HepG2 (cell line): ENCODE results near the gene SLC35B2. TPM values are rescaled to one million over a fixed set of nuclear protein-coding genes. Genes with fewer than 3 reads are reported as not detected.

Source experiments
- AGO2 ChIP-seq: fragments of 200-400 bp; formaldehyde crosslinking; optimal IDR thresholded peaks from 2 replicates; pipeline ENCODE3; 2017; ENCODE audit warnings: mild to moderate bottlenecking, low read depth, low read length, moderate library complexity
- CBX2 ChIP-seq, 2 experiments: fragments of 200-600 bp in 1 of 2; sonication (generic); formaldehyde crosslinking in 1 of 2; IDR thresholded peaks; 2 replicates each; pipeline versions ENCODE4 v1.7.0 to v1.8.1; 2018 to 2022; ENCODE audit warnings: low read depth in 2 of 2, low read length in 1 of 2, mild to moderate bottlenecking in 1 of 2, missing genetic modification reagents in 1 of 2
- CHD2 ChIP-seq: IDR thresholded peaks from 2 replicates; pipeline ENCODE4 v1.6.1; 2011; ENCODE audit warnings: low read depth, low read length, improper control_type of control experiment
- ELK4 ChIP-seq: sonication (generic); formaldehyde crosslinking; IDR thresholded peaks from 2 replicates; pipeline ENCODE4 v1.9.0; 2021; ENCODE audit warnings: missing genetic modification reagents, borderline replicate concordance
- GATAD1 ChIP-seq: IDR thresholded peaks from 2 replicates; pipeline ENCODE4 v1.6.1; 2016; ENCODE audit warnings: missing genetic modification reagents, missing compliant biosample characterization
- MATR3 ChIP-seq: sonication (generic); formaldehyde crosslinking; IDR thresholded peaks from 2 replicates; pipeline ENCODE4 v1.4.0; 2020; ENCODE audit warnings: missing genetic modification reagents
- MEF2D ChIP-seq: sonication (generic); formaldehyde crosslinking; IDR thresholded peaks from 2 replicates; pipeline ENCODE4 v1.5.1; 2020; ENCODE audit warnings: mild to moderate bottlenecking, missing genetic modification reagents
- NCOA5 ChIP-seq: sonication (generic); formaldehyde crosslinking; IDR thresholded peaks from 2 replicates; pipeline ENCODE4 v1.4.0; 2020; ENCODE audit warnings: missing genetic modification reagents
- PLSCR1 ChIP-seq: sonication (generic); formaldehyde crosslinking; IDR thresholded peaks from 2 replicates; pipeline ENCODE4 v1.5.0; 2020; ENCODE audit warnings: missing genetic modification reagents, mild to moderate bottlenecking, borderline replicate concordance
- PPARG ChIP-seq: conservative IDR thresholded peaks from 2 replicates; pipeline ENCODE4 v1.6.1; 2016; ENCODE audit warnings: missing biosample characterization, missing genetic modification reagents
- RFXAP ChIP-seq: sonication (generic); formaldehyde crosslinking; IDR thresholded peaks from 2 replicates; pipeline ENCODE4 v1.4.0; 2020; ENCODE audit warnings: missing genetic modification reagents, borderline replicate concordance
- SCMH1 ChIP-seq: sonication (generic); formaldehyde crosslinking; IDR thresholded peaks from 2 replicates; pipeline ENCODE4 v1.9.0; 2021; ENCODE audit warnings: missing genetic modification reagents, mild to moderate bottlenecking, borderline replicate concordance
- SMARCE1 ChIP-seq: fragments of 450-650 bp; IDR thresholded peaks from 2 replicates; pipeline ENCODE4 v1.6.1; 2017; ENCODE audit warnings: borderline replicate concordance
- SP140L ChIP-seq: sonication (generic); formaldehyde crosslinking; IDR thresholded peaks from 2 replicates; pipeline ENCODE4 v1.4.0; 2020; ENCODE audit warnings: missing genetic modification reagents, borderline replicate concordance
- SPEN ChIP-seq: sonication (generic); formaldehyde crosslinking; IDR thresholded peaks from 2 replicates; pipeline ENCODE4 v1.5.1; 2020; ENCODE audit warnings: low read depth, mild to moderate bottlenecking, missing genetic modification reagents
- SRSF9 ChIP-seq: fragments of 200-400 bp; formaldehyde crosslinking; IDR thresholded peaks from 2 replicates; pipeline ENCODE4 v1.6.1; 2018; ENCODE audit warnings: borderline replicate concordance, mild to moderate bottlenecking, low read depth, low read length; ENCODE audit not compliant: insufficient read depth, poor library complexity, severe bottlenecking
- TBL1XR1 ChIP-seq: fragments of 150-350 bp; IDR thresholded peaks from 2 replicates; pipeline ENCODE4 v1.6.1; 2014; ENCODE audit warnings: borderline replicate concordance, low read length; ENCODE audit not compliant: partially characterized antibody
- TIGD3 ChIP-seq: sonication (generic); formaldehyde crosslinking; IDR thresholded peaks from 2 replicates; pipeline ENCODE4 v1.5.1; 2020; ENCODE audit warnings: mild to moderate bottlenecking, missing genetic modification reagents, borderline replicate concordance
- ZBTB1 ChIP-seq: sonication (generic); formaldehyde crosslinking; IDR thresholded peaks from 2 replicates; pipeline ENCODE4 v1.4.0; 2020; ENCODE audit warnings: missing genetic modification reagents, borderline replicate concordance
- ZBTB14 ChIP-seq: sonication (generic); formaldehyde crosslinking; IDR thresholded peaks from 2 replicates; pipeline ENCODE4 v1.4.0; 2020; ENCODE audit warnings: missing genetic modification reagents
- ZFP37 ChIP-seq: sonication (generic); formaldehyde crosslinking; IDR thresholded peaks from 2 replicates; pipeline ENCODE4 v1.4.0; 2020; ENCODE audit warnings: missing genetic modification reagents, borderline replicate concordance
- ZNF24 ChIP-seq: fragments of 450-650 bp; IDR thresholded peaks from 2 replicates; pipeline ENCODE4 v1.6.1; 2017; ENCODE audit warnings: antibody characterized with exemption, mild to moderate bottlenecking
- ZNF33B ChIP-seq: sonication (generic); formaldehyde crosslinking; IDR thresholded peaks from 2 replicates; pipeline ENCODE4 v1.5.1; 2020; ENCODE audit warnings: mild to moderate bottlenecking, missing genetic modification reagents
- ZNF431 ChIP-seq: sonication (generic); formaldehyde crosslinking; IDR thresholded peaks from 2 replicates; pipeline ENCODE4 v1.9.0; 2022; ENCODE audit warnings: missing genetic modification reagents, low read depth, mild to moderate bottlenecking, borderline replicate concordance
- ZNF576 ChIP-seq: sonication (generic); formaldehyde crosslinking; IDR thresholded peaks from 2 replicates; pipeline ENCODE4 v1.4.0; 2020; ENCODE audit warnings: mild to moderate bottlenecking, missing genetic modification reagents
- ZNF879 ChIP-seq: sonication (generic); formaldehyde crosslinking; IDR thresholded peaks from 2 replicates; pipeline ENCODE4 v1.8.1; 2023; ENCODE audit warnings: missing genetic modification reagents
- polyA plus RNA-seq, 8 experiments: library from polyadenylated mRNA; depleted of rRNA in 3 of 8; stranded (reverse) in 7 of 8; unstranded in 1 of 8; fragments of >200 nt; fragmentation: Illumina TruSeq in 4 of 8; extraction: Trizol in 4 of 8; gene quantifications; 2 replicates each; pipeline versions ENCODE4 v1.2.1 to v1.2.3, GENCODE V29; 2011 to 2016; ENCODE audit warnings: low read depth in 4 of 8, missing spikeins in 1 of 8, mixed read lengths in 1 of 8; ENCODE audit not compliant: insufficient read depth in 1 of 8
- total RNA-seq, 5 experiments: library from RNA; depleted of rRNA; stranded (reverse); fragments of >200 nt; fragmentation: Illumina TruSeq; extraction: Trizol; gene quantifications; 2 replicates each; pipeline ENCODE4 v1.2.3, GENCODE V29; 2016; ENCODE audit warnings: low read depth in 1 of 5

The SLC35B2 gene
- total and polyA plus RNA-seq, 2 of the 13 experiments (the other 11 are each of a cell fraction or from before 2014, with no cell fraction given): 61.1 to 148 TPM

- TF ChIP-seq TIGD3 (CRISPR knock-in tag): no peak
- TF ChIP-seq SRSF9: no peak
- no peak for TF ChIP-seq PLSCR1 (CRISPR knock-in tag)
- no peak for TF ChIP-seq SP140L (CRISPR knock-in tag)
- TF ChIP-seq ZNF33B (CRISPR knock-in tag): no peak
- TF ChIP-seq NCOA5 (CRISPR knock-in tag): no peak
- no peak for TF ChIP-seq GATAD1 (CRISPR knock-in tag)
- peak; percentile 72 for TF ChIP-seq SPEN (CRISPR knock-in tag)
- TF ChIP-seq ZNF576 (CRISPR knock-in tag): no peak
- no peak for TF ChIP-seq TBL1XR1
- no peak for TF ChIP-seq ZNF24
- no peak for TF ChIP-seq CBX2 (IDR thresholded peaks at IDR 0.05; ENCODE audit: low read depth, low read length)
- TF ChIP-seq CBX2 (CRISPR knock-in tag; IDR thresholded peaks at IDR 0.05; ENCODE audit: low read depth): 0 out of 2 replicates have a peak, but pooled peaks have one; percentile 20
- peak; percentile 39 for TF ChIP-seq AGO2
- no peak for TF ChIP-seq ZBTB1 (CRISPR knock-in tag)
- TF ChIP-seq PPARG (CRISPR knock-in tag): peak; percentile 19
- peak; percentile 73 for TF ChIP-seq ZNF431 (CRISPR knock-in tag)
- no peak for TF ChIP-seq SMARCE1
- TF ChIP-seq CHD2: no peak
- TF ChIP-seq ELK4 (CRISPR knock-in tag): no peak
- TF ChIP-seq ZFP37 (CRISPR knock-in tag): no peak
- TF ChIP-seq RFXAP (CRISPR knock-in tag): no peak; the same call in none of the 2 replicates
- 0 out of 2 replicates have a peak, but pooled peaks have one; percentile 64 for TF ChIP-seq ZNF879 (CRISPR knock-in tag)
- peak; percentile 76 for TF ChIP-seq ZBTB14 (CRISPR knock-in tag)
- TF ChIP-seq SCMH1 (CRISPR knock-in tag): no peak
- TF ChIP-seq MEF2D (CRISPR knock-in tag): no peak
- TF ChIP-seq MATR3 (CRISPR knock-in tag): no peak
Observed at GRCh38 chr6:44223319-44224028, 33.9 kb downstream of the SLC35B2 start, which contains the start of gene SLC29A1 (continued).
